Loucy (cell line): Measurements from ENCODE around the gene C14orf180.

Experiments
- H2AFZ ChIP-seq: fragments of 200-600 bp; sonication (generic); 2 replicates; pipeline ENCODE4 v1.6.0; 2016; ENCODE audit warnings: antibody characterized with exemption, mild to moderate bottlenecking, low read length, moderate library complexity
- H3F3A ChIP-seq: fragments of 200-600 bp; 2 replicates; pipeline ENCODE4 v1.6.0; 2016; ENCODE audit warnings: antibody characterized with exemption, low read depth, mild to moderate bottlenecking
- H3K27me3 ChIP-seq: fragments of 200-600 bp; sonication (generic); 2 replicates; pipeline ENCODE4 v1.6.1; 2014; ENCODE audit warnings: low read length, mild to moderate bottlenecking; ENCODE audit not compliant: insufficient read depth, poor library complexity, severe bottlenecking
- H3K36me3 ChIP-seq: fragments of 200-600 bp; sonication (generic); 2 replicates; pipeline ENCODE4 v1.6.1; 2016; ENCODE audit warnings: low read length; ENCODE audit not compliant: insufficient read depth
- H3K4me1 ChIP-seq: fragments of 200-600 bp; sonication (generic); 2 replicates; pipeline ENCODE4 v1.5.1; 2014; ENCODE audit warnings: low read length, mild to moderate bottlenecking; ENCODE audit not compliant: insufficient read depth, poor library complexity, severe bottlenecking
- H3K4me2 ChIP-seq: fragments of 200-600 bp; sonication (generic); 2 replicates; pipeline ENCODE4 v1.6.0; 2014; ENCODE audit warnings: antibody characterized with exemption, low read length, low read depth, mild to moderate bottlenecking; ENCODE audit not compliant: poor library complexity, severe bottlenecking
- H3K4me3 ChIP-seq: fragments of 200-600 bp; sonication (generic); 2 replicates; pipeline ENCODE4 v1.5.1; 2014; ENCODE audit warnings: low read length, mild to moderate bottlenecking, mixed read lengths; ENCODE audit not compliant: poor library complexity, severe bottlenecking
- H3K79me2 ChIP-seq: fragments of 200-600 bp; sonication (generic); 2 replicates; pipeline ENCODE4 v1.6.1; 2014; ENCODE audit warnings: low read length; ENCODE audit not compliant: insufficient read depth
- H3K9ac ChIP-seq: fragments of 200-600 bp; sonication (generic); 2 replicates; pipeline ENCODE4 v1.6.0; 2014; ENCODE audit warnings: mild to moderate bottlenecking, low read depth, low read length, moderate library complexity; ENCODE audit not compliant: poor library complexity, severe bottlenecking
- H3K9me2 ChIP-seq: fragments of 200-600 bp; sonication (generic); replicated peaks from 2 replicates; pipeline ENCODE4 v1.6.1; 2016; ENCODE audit warnings: low read depth, low read length, mixed read lengths
- H3K9me3 ChIP-seq: fragments of 200-600 bp; sonication (generic); 2 replicates; pipeline ENCODE4 v1.6.1; 2014; ENCODE audit warnings: mild to moderate bottlenecking, antibody characterized with exemption, low read length, low read depth; ENCODE audit not compliant: insufficient read depth
- H4K20me1 ChIP-seq: fragments of 200-600 bp; sonication (generic); 2 replicates; pipeline ENCODE4 v1.6.0; 2014; ENCODE audit warnings: antibody characterized with exemption, low read length, mild to moderate bottlenecking; ENCODE audit not compliant: insufficient read depth, poor library complexity, severe bottlenecking
- CTCF ChIP-seq: fragments of 200-600 bp; sonication (generic); conservative IDR thresholded peaks from 2 replicates; pipeline ENCODE4 v1.5.1; 2014; ENCODE audit warnings: mild to moderate bottlenecking, antibody characterized with exemption, low read length
- EZH2phosphoT487 ChIP-seq: fragments of 200-600 bp; IDR thresholded peaks from 2 replicates; pipeline ENCODE4 v1.6.1; 2018; ENCODE audit warnings: antibody characterized with exemption, mild to moderate bottlenecking, moderate library complexity, borderline replicate concordance

The C14orf180 gene

DNA sequence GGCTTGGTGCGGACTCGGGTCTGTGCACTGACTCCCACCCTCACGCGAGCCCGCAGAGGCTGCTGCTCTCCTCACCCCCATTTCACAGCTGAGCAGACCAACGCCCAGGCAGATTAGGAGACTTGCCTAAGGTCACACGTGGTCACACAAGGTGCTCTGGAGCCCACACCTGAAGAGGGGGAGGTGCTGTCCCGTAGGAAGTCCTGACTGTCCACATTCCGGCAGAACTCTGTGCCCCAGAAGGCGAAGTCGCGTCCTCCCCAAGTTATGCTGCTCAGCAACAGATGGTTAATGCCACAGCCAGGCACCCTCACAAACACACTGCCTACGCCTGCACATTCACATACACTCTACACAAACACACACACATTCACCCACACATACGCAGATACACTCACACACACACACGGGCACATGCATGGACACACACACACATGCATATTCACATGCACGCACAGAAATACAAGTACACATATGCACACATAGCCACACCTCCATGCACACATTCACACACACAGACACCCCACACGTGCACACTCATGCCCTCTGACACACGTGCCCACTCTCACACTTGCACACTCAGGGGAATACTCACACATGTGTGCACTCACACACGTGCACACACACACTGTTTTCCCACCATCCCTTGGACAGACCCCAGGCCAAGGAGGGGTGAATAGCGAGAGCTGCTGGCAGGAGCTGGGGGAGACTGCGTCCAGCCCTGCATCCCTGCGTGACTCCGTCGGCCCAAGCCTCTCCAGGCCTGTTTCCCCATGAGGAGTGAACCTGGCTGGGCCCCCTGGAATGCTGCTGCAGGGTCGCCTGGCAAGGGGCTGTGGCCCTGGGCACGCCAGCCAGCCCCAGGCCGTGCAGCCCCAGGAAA is 4.1 kb downstream of the C14orf180 start:
- Histone ChIP-seq H3K79me2 (no peaks in the 10 kb centered on the region), H3K27me3 (no peaks in the 10 kb centered on the region), H3K9me2 (no peaks in the 10 kb centered on the region), H3K4me3 (no peak overlapping the region), H2AFZ (no peak overlapping the region), H3K4me1 (no peaks in the 10 kb centered on the region), H3F3A (no peaks in the 10 kb centered on the region), H4K20me1 (no peaks in the 10 kb centered on the region), H3K36me3 (no peaks in the 10 kb centered on the region), H3K9ac (no peak overlapping the region), H3K4me2 (no peak overlapping the region), H3K9me3 (no peaks in the 10 kb centered on the region)
- TF ChIP-seq EZH2phosphoT487 (no peak), CTCF (no peak)

- no peak overlapping the region for H3K4me3 ChIP-seq
These were observed 5.0 kb downstream of the C14orf180 start for GRCh38 chr14:104584557-104584956.

DNA sequence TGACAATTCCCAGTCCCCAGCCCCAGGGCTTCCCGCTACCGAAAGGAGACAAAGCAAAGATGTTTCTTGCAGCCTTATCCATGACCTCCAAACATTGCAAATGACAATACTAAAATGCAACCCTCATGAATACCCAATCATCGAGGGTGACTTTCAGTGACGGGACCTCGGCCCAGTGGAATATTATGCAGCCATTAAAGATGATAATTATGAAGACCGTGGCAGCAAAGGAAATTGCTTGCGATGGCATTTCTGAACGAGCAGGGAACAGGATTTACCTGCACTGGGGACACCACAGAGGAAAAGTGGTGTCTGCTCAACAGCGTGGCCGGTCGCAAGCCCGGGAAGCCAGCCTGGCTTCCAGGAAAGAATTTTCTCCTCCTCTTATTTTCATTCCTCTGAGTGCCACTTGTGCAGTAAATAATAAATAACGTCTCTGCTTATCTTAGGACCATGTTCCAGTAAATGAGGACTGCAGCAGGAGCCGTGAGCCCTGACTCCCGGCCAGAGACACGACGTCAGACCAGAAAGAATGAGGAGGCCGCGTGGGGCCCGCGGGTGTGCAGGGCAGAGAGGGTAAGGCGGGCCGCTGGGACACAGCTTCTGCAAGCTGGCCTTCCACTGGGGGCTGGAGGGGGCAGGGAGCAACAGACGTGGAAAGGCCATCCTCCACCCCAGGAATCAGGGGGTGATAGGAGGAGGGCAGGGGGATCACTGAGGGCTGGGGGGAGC is 6.6 kb downstream of the C14orf180 start:
- no peak overlapping the region for H3K4me3 ChIP-seq
- no peaks in the 10 kb centered on the region for H4K20me1 ChIP-seq
- no peaks in the 10 kb centered on the region for H3K4me1 ChIP-seq
- no peaks in the 10 kb centered on the region for H3K9me3 ChIP-seq
- no peak overlapping the region for H3K9ac ChIP-seq
- H3K27me3 ChIP-seq: no peaks in the 10 kb centered on the region
- no peaks in the 10 kb centered on the region for H3K79me2 ChIP-seq
- no peaks in the 10 kb centered on the region for H3K9me2 ChIP-seq
- no peak for TF ChIP-seq CTCF
- no peak for TF ChIP-seq EZH2phosphoT487
- H3K36me3 ChIP-seq: no peaks in the 10 kb centered on the region
- no peak overlapping the region for H2AFZ ChIP-seq
- no peak overlapping the region for H3K4me2 ChIP-seq
- H3F3A ChIP-seq: no peaks in the 10 kb centered on the region

More at GRCh38 chr14:104584557-104584956, 5.0 kb downstream of the C14orf180 start:
- no peak for TF ChIP-seq CTCF
- TF ChIP-seq EZH2phosphoT487: no peak
- no peaks in the 10 kb centered on the region for H3F3A ChIP-seq
- H3K4me1 ChIP-seq: no peaks in the 10 kb centered on the region
- H3K9me3 ChIP-seq: no peaks in the 10 kb centered on the region
- H3K36me3 ChIP-seq: no peaks in the 10 kb centered on the region
- H4K20me1 ChIP-seq: no peaks in the 10 kb centered on the region
- H3K9ac ChIP-seq: no peak overlapping the region
- H3K27me3 ChIP-seq: no peaks in the 10 kb centered on the region
- H3K9me2 ChIP-seq: no peaks in the 10 kb centered on the region
- H3K79me2 ChIP-seq: no peaks in the 10 kb centered on the region
- H2AFZ ChIP-seq: no peak overlapping the region
- H3K4me2 ChIP-seq: no peak overlapping the region
